HEK293 (cell line): Measurements from ENCODE around the gene DDR2.
"Not testable (repeated sequence)": the region's sequence is repeated elsewhere in the genome, so short reads cannot be mapped to it uniquely, and the experiment has no call there.

Source experiments
- CTCF ChIA-PET: fragments of 350-600 bp; formaldehyde crosslinking; extraction: SDS; loops from one replicate; lab custom pipeline; 2021; ENCODE audit warnings: antibody characterized with exemption; lab: Yijun Ruan, JAX
- POLR2A ChIA-PET: fragments of 300-600 bp; formaldehyde crosslinking; extraction: SDS; loops from one replicate; lab custom pipeline; 2020; ENCODE audit warnings: antibody characterized with exemption, inconsistent platforms; lab: Yijun Ruan, JAX
- H3K27ac ChIP-seq: fragments of 200-500 bp; sonication (Bioruptor generic); 2 replicates; pipeline ENCODE4 v1.5.1; 2014; ENCODE audit warnings: low read depth, low read length, control low read depth, inconsistent platforms; ENCODE audit errors: extremely low read depth
- H3K36me3 ChIP-seq, 2 experiments: fragments of 200-500 bp in 1 of 2; sonication (Bioruptor generic) in 1 of 2; 1 replicate in 1 of 2; 2 replicates in 1 of 2; pipeline ENCODE4 v1.5.1; 2014 to 2017; ENCODE audit warnings: inconsistent platforms in 2 of 2, low read length in 2 of 2; ENCODE audit not compliant: control insufficient read depth in 2 of 2, insufficient read depth in 1 of 2
- H3K4me1 ChIP-seq: fragments of 200-500 bp; sonication (Bioruptor generic); 2 replicates; pipeline ENCODE4 v1.5.1; 2014; ENCODE audit warnings: mild to moderate bottlenecking, low read length, inconsistent platforms; ENCODE audit not compliant: control insufficient read depth, insufficient read depth
- H3K4me3 ChIP-seq: 2 replicates; pipeline ENCODE4 v1.5.1; 2011; ENCODE audit warnings: low read depth, mild to moderate bottlenecking, control low read depth, low read length, moderate library complexity
- H3K9me3 ChIP-seq: fragments of 200-500 bp; sonication (Bioruptor generic); 2 replicates; pipeline ENCODE4 v1.5.1; 2014; ENCODE audit warnings: low read depth, low read length, inconsistent platforms; ENCODE audit not compliant: control insufficient read depth, insufficient read depth
- SCRT1 ChIP-seq: fragments of 450-650 bp; formaldehyde crosslinking; IDR thresholded peaks from 2 replicates; pipeline ENCODE4 v1.5.1; 2016; ENCODE audit warnings: missing biosample characterization, missing genetic modification characterization, borderline replicate concordance
- SCRT2 ChIP-seq: fragments of 450-650 bp; formaldehyde crosslinking; IDR thresholded peaks from 2 replicates; pipeline ENCODE4 v1.5.1; 2016; ENCODE audit warnings: missing biosample characterization, missing genetic modification characterization
- ZNF654 ChIP-seq: fragments of 450-650 bp; formaldehyde crosslinking; IDR thresholded peaks from 2 replicates; pipeline ENCODE4 v1.5.1; 2016; ENCODE audit warnings: low read depth, missing biosample characterization, missing genetic modification characterization
- ZSCAN30 ChIP-seq: fragments of 450-650 bp; IDR thresholded peaks from 2 replicates; pipeline ENCODE4 v1.5.1; 2018; ENCODE audit warnings: missing biosample characterization, mild to moderate bottlenecking, missing genetic modification characterization, moderate library complexity
- TF ChIP-seq, protein P1 (sequence below): fragments of 450-650 bp; formaldehyde crosslinking; IDR thresholded peaks from 2 replicates; pipeline ENCODE4 v1.5.1; 2016; ENCODE audit warnings: missing biosample characterization, missing genetic modification characterization
- TF ChIP-seq, protein P2 (sequence below): fragments of 450-650 bp; formaldehyde crosslinking; IDR thresholded peaks from 2 replicates; pipeline ENCODE4 v1.5.1; 2016; ENCODE audit warnings: missing biosample characterization, missing genetic modification characterization

Gene DDR2

DNA sequence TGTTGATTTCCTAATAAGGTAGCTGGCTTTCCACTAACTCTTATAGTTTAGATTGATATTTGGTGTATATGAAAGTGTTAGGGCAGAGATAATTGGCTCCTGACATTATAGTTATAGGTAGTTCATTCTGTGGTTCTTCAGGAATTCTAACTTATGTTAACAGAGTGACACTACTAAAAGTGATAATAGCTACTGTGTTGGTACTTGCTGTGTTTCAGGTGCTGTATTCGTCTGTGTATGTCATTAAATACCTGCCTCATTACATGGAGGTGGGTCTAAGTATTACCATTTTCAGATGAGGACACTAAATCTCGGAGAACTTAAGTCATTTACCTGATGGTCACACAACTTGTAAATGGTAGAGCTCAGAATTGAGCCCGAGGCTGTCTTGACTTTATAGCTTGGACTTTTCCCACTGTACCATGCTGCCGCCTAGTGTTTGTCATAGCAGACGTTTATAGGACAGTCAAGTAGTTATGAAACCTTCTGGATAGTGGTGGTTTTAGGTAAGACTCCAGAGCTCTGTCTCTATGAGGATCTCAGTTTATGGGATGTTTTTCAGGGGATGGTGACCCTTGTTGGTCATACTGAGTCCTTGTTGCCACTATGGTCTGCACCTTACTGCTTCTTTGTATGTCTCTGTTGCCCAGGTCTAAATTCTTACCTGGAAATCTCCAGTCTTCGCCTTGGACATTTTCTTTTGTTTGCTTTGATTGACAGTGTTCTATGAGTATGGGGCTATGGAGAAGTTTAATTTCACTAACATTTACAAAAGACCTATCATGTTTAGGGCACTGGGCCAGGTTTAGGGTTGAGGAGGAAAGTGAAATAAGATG lies 167.9 kb downstream of the DDR2 start:
- TF ChIP-seq ZSCAN30 (tag by site-specific recombination) (peak; percentile 71; the same call in 1 of the 2 replicates), ZNF654 (tag by site-specific recombination) (peak; percentile 85)
- TF ChIP-seq, protein P1, sequence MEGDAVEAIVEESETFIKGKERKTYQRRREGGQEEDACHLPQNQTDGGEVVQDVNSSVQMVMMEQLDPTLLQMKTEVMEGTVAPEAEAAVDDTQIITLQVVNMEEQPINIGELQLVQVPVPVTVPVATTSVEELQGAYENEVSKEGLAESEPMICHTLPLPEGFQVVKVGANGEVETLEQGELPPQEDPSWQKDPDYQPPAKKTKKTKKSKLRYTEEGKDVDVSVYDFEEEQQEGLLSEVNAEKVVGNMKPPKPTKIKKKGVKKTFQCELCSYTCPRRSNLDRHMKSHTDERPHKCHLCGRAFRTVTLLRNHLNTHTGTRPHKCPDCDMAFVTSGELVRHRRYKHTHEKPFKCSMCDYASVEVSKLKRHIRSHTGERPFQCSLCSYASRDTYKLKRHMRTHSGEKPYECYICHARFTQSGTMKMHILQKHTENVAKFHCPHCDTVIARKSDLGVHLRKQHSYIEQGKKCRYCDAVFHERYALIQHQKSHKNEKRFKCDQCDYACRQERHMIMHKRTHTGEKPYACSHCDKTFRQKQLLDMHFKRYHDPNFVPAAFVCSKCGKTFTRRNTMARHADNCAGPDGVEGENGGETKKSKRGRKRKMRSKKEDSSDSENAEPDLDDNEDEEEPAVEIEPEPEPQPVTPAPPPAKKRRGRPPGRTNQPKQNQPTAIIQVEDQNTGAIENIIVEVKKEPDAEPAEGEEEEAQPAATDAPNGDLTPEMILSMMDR (tag by site-specific recombination): peak; percentile 50
- TF ChIP-seq, protein P2, sequence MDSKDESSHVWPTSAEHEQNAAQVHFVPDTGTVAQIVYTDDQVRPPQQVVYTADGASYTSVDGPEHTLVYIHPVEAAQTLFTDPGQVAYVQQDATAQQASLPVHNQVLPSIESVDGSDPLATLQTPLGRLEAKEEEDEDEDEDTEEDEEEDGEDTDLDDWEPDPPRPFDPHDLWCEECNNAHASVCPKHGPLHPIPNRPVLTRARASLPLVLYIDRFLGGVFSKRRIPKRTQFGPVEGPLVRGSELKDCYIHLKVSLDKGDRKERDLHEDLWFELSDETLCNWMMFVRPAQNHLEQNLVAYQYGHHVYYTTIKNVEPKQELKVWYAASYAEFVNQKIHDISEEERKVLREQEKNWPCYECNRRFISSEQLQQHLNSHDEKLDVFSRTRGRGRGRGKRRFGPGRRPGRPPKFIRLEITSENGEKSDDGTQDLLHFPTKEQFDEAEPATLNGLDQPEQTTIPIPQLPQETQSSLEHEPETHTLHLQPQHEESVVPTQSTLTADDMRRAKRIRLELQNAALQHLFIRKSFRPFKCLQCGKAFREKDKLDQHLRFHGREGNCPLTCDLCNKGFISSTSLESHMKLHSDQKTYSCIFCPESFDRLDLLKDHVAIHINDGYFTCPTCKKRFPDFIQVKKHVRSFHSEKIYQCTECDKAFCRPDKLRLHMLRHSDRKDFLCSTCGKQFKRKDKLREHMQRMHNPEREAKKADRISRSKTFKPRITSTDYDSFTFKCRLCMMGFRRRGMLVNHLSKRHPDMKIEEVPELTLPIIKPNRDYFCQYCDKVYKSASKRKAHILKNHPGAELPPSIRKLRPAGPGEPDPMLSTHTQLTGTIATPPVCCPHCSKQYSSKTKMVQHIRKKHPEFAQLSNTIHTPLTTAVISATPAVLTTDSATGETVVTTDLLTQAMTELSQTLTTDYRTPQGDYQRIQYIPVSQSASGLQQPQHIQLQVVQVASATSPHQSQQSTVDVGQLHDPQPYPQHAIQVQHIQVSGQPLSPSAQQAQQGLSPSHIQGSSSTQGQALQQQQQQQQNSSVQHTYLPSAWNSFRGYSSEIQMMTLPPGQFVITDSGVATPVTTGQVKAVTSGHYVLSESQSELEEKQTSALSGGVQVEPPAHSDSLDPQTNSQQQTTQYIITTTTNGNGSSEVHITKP (tag by site-specific recombination): peak; percentile 54
- H3K4me1 ChIP-seq, H3K9me3 ChIP-seq, POLR2A ChIA-PET, H3K4me3 ChIP-seq, H3K27ac ChIP-seq: not testable (repeated sequence)
- CTCF ChIA-PET: interaction anchor here (0.6 to 3.0 kb wide), 18 partner anchors 41 to 744 kb away, joined by 3 to 29 read pairs (median 3); partner anchors contain the start of gene DDR2
- H3K36me3 ChIP-seq: peaks cover 12 to 45% of the 10 kb centered on the region in 2 experiments; a peak in 2 of 3 replicates

DNA sequence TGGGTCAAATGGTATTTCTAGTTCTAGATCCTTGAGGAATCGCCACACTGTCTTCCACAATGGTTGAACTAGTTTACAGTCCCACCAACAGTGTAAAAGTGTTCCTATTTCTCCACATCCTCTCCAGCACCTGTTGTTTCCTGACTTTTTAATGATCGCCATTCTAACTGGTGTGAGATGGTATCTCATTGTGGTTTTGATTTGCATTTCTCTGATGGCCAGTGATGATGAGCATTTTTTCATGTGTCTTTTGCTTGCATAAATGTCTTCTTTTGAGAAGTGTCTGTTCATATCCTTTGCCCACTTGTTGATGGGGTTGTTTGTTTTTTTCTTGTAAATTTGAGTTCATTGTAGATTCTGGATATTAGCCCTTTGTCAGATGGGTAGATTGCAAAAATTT lies 175.2 kb downstream of the DDR2 start:
- H3K4me1 ChIP-seq, POLR2A ChIA-PET, CTCF ChIA-PET, H3K9me3 ChIP-seq, H3K4me3 ChIP-seq, H3K27ac ChIP-seq: not testable (repeated sequence)
- peak; percentile 81 for TF ChIP-seq SCRT2
- 0 out of 2 replicates have a peak, but pooled peaks have one; percentile 55 for TF ChIP-seq SCRT1 (tag by site-specific recombination)
- peaks cover 0 to 26% of the 10 kb centered on the region in 2 experiments; a peak in 1 of 3 replicates for H3K36me3 ChIP-seq

DNA sequence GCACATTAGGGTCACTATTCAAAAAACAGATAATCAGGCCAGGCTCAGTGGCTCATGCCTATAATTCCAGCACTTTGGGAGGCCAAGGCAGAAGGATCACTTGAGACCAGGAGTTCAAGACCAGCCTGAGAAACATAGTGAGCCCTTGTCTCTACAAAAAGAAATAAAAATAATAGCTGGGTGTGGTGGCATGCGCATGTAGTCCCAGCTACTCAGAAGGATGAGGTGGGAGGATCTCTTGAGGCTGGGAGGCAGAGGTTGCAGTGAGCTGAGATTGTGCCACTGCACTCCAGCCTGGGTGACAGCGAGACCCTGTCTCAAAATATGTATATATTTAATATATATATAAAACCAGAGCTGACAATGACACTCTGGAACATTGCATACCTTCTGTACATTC lies 180.1 kb downstream of the DDR2 start:
- H3K27ac ChIP-seq, H3K4me3 ChIP-seq, H3K9me3 ChIP-seq, CTCF ChIA-PET, POLR2A ChIA-PET, H3K36me3 ChIP-seq, H3K4me1 ChIP-seq: not testable (repeated sequence)

DNA sequence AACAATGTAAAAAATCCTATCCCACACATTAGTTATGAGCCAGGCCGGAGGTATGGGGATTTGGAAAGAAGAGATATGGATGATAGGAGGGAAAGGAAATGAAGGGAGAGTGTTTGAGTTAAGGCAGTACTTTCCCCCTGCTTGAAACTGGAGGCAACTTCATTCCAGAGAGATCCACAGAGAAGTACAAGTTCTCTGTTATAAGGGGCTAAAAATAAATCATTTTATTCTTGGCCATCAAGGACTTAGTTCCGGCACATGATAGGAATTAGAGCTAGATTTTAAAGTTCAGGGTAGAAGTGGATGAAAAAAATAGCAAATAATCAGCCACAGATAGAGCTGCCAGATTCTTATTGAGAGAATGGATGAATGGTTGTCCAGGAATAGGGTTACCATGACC lies 185.9 kb downstream of the DDR2 start:
- H3K4me3 ChIP-seq, POLR2A ChIA-PET, H3K27ac ChIP-seq, H3K4me1 ChIP-seq, CTCF ChIA-PET, H3K9me3 ChIP-seq, H3K36me3 ChIP-seq: not testable (repeated sequence)

DNA sequence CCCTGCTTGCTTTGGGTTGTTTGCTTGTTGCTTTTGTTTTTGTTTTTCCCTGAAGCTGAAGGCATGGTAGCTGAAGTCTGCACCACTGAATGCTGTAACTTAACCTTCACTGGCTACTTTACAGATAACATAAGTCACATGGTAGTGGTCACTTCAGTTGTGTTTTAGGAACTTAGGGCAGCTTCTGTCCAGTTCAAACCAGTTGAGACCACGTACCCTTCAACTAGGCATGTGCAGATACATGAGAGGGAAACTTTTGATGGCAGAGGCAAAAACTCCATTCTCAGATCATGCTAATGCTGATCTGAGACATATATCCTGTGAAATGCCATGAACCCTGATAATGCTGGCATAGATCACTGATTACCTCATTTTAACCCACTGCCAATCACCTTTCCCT lies 186.4 kb downstream of the DDR2 start:
- H3K27ac ChIP-seq, H3K9me3 ChIP-seq, H3K4me1 ChIP-seq, H3K4me3 ChIP-seq, H3K36me3 ChIP-seq, POLR2A ChIA-PET, CTCF ChIA-PET: not testable (repeated sequence)
